ENCODE results near the gene DLGAP4. TPM values are rescaled to one million over a fixed set of nuclear protein-coding genes. Genes with fewer than 3 reads are reported as not detected.

The DLGAP4 gene
- total and polyA plus RNA-seq, 2 of the 13 experiments (the other 11 are each of a cell fraction or from before 2014, with no cell fraction given) = 15.2 to 26.7 TPM

GRCh38 chr20:36493051-36493800, 187.1 kb downstream of the DLGAP4 start (continued):
- TF ChIP-seq HNF1B (CRISPR knock-in tag; IDR thresholded peaks at IDR 0.05) = 0 out of 2 replicates have a peak, but pooled peaks have one; percentile 33
- TF ChIP-seq SAP130 (CRISPR knock-in tag; IDR thresholded peaks at IDR 0.05; ENCODE audit: low read depth) = peak; percentile 19; the same call in 1 of the 2 replicates
- no peak for TF ChIP-seq CBX2 (IDR thresholded peaks at IDR 0.05; ENCODE audit: low read depth, low read length)
- no peak for TF ChIP-seq CBX2 (CRISPR knock-in tag; IDR thresholded peaks at IDR 0.05; ENCODE audit: low read depth)
- TF ChIP-seq HNRNPUL1 (IDR thresholded peaks at IDR 0.05; ENCODE audit: low read depth, low read length) = no peak
- TF ChIP-seq ZNF784 (CRISPR knock-in tag; IDR thresholded peaks at IDR 0.05; ENCODE audit: borderline replicate concordance) = no peak
- no peak for TF ChIP-seq TMF1 (CRISPR knock-in tag; IDR thresholded peaks at IDR 0.05; ENCODE audit: low read depth)
- TF ChIP-seq THAP7 (CRISPR knock-in tag; IDR thresholded peaks at IDR 0.05) = 0 out of 2 replicates have a peak, but pooled peaks have one; percentile 60
- peak; percentile 25 for TF ChIP-seq ZNF883 (CRISPR knock-in tag; IDR thresholded peaks at IDR 0.05; ENCODE audit: not compliant biosample characterization)
- TF ChIP-seq SOX5 (CRISPR knock-in tag; IDR thresholded peaks at IDR 0.05; ENCODE audit: borderline replicate concordance) = no peak
- TF ChIP-seq ZNF350 (CRISPR knock-in tag; IDR thresholded peaks at IDR 0.05; ENCODE audit: borderline replicate concordance, low read depth) = no peak
- no peak for TF ChIP-seq ZNF557 (CRISPR knock-in tag; IDR thresholded peaks at IDR 0.05)
- no peak for TF ChIP-seq ZNF652 (CRISPR knock-in tag; IDR thresholded peaks at IDR 0.05; ENCODE audit: borderline replicate concordance, low read depth)
- peak; percentile 29 for TF ChIP-seq TEAD3 (CRISPR knock-in tag; optimal IDR thresholded peaks at IDR 0.05; ENCODE audit: borderline replicate concordance)
- peak; percentile 30; the same call in 1 of the 2 replicates for TF ChIP-seq RAD21 (CRISPR knock-in tag; IDR thresholded peaks at IDR 0.05)
- TF ChIP-seq, protein P1, sequence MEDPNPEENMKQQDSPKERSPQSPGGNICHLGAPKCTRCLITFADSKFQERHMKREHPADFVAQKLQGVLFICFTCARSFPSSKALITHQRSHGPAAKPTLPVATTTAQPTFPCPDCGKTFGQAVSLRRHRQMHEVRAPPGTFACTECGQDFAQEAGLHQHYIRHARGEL (CRISPR knock-in tag; IDR thresholded peaks at IDR 0.05) = no peak
- no peak for TF ChIP-seq GATA4 (IDR thresholded peaks at IDR 0.05; ENCODE audit: borderline replicate concordance, low read depth)
- TF ChIP-seq, protein P2, sequence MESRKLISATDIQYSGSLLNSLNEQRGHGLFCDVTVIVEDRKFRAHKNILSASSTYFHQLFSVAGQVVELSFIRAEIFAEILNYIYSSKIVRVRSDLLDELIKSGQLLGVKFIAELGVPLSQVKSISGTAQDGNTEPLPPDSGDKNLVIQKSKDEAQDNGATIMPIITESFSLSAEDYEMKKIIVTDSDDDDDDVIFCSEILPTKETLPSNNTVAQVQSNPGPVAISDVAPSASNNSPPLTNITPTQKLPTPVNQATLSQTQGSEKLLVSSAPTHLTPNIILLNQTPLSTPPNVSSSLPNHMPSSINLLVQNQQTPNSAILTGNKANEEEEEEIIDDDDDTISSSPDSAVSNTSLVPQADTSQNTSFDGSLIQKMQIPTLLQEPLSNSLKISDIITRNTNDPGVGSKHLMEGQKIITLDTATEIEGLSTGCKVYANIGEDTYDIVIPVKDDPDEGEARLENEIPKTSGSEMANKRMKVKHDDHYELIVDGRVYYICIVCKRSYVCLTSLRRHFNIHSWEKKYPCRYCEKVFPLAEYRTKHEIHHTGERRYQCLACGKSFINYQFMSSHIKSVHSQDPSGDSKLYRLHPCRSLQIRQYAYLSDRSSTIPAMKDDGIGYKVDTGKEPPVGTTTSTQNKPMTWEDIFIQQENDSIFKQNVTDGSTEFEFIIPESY (CRISPR knock-in tag; IDR thresholded peaks at IDR 0.05) = no peak
- TF ChIP-seq ZNF607 (CRISPR knock-in tag; IDR thresholded peaks at IDR 0.05; ENCODE audit: borderline replicate concordance) = 0 out of 2 replicates have a peak, but pooled peaks have one; percentile 20
- no peak for TF ChIP-seq KDM5A (IDR thresholded peaks at IDR 0.05; ENCODE audit: borderline replicate concordance, low read length)
- no peak for TF ChIP-seq ZSCAN25 (CRISPR knock-in tag; IDR thresholded peaks at IDR 0.05)
- no peak for TF ChIP-seq FOSL2 (CRISPR knock-in tag; IDR thresholded peaks at IDR 0.05)
- TF ChIP-seq ZNF501 (CRISPR knock-in tag; IDR thresholded peaks at IDR 0.05) = peak; percentile 25; the same call in 1 of the 2 replicates
- no peak for TF ChIP-seq ZNF335 (CRISPR knock-in tag; IDR thresholded peaks at IDR 0.05)
- no peak for TF ChIP-seq DNMT1 (CRISPR knock-in tag; IDR thresholded peaks at IDR 0.05)
- TF ChIP-seq KMT2A (CRISPR knock-in tag; IDR thresholded peaks at IDR 0.05) = 0 out of 2 replicates have a peak, but pooled peaks have one; percentile 9

Data from HepG2 (cell line).